Embryonic facial prominence (tissue), 1 donor: ENCODE data around the gene GAS6.
"Not testable (repeated sequence)": the region's sequence is repeated elsewhere in the genome, so short reads cannot be mapped to it uniquely, and the experiment has no call there.

Source experiments
- DNase-seq: peaks from one replicate; pipeline ENCODE4 v3.0.0-alpha.2; 2016; ENCODE audit errors: extremely low spot score

GAS6 gene

DNA sequence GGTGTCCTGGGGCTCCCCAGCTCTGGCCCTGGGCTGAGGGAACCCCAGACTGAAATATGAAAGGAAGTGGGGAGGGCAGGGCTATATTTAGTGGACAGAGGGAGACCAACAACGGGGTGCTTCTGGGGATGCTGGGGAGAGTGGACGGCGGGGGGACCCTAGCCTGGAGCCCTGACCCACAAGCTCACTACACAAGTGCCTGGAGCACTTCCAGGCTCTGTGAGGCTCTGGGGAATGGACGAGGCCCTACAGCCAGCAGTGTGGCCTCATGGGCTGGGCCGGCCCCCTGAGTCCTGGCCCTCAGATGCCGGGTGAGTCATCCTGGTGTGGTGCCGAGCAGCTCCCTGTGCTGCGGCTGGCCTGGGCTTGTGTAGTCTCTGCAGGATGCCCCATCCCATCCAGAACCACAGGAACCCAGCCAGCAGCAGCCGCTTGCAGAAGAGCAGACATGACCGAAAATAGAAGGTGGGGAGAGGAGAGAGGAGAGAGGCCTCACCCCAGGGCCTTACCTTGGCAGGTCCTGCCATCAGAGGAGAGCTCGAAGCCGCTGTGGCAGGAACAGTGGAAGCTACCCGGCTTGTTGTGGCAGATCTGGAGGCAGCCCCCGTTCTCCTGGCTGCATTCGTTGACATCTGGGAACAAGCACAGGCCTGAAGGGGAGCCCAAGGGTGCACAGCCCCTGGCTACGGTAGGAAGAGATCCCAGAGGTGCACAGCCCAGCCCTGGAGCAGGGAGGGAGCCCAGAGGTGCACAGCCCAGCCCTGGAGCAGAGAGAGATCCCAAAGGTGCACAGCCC is 26.1 kb downstream of the GAS6 start:
- DNase-seq = no peak

DNA sequence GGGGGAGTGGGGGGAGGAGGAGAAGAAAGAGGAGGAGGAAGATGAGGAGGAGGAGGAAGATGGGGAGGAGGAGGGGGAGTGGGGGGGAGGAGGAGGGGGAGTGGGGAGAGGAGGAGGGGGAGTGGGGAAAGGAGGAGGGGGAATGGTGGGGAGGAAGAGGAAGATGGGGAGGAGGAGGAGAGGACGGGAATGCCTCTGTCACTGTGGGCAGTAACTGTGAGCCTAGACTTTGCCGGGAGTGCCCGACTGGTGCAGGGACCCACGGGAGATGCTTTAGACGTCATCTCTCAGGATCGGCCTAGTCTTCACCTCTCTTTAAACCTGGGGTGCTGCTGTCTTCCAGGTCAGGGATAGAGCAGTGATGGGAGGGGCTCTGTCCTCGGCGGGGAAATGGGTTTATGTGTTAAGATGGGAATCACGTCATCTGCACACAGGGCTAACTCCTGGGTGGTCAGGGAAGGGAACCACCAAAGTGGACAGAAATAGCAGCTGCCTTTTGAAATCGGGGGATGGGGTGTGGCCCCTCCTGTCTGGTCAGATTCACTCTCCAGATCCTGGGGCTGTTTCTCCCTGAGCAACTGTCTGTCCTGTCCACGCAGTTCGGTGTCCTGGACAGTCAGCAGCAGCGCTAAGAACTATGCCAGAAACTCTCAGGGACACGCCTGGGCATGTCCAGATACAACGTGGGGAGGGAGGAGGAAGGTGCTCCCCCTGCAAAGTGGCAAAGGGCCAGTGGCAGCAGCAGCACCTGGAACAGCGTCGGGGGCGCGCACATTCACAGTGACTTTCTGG is 26.9 kb downstream of the GAS6 start:
- DNase-seq = no peak

DNA sequence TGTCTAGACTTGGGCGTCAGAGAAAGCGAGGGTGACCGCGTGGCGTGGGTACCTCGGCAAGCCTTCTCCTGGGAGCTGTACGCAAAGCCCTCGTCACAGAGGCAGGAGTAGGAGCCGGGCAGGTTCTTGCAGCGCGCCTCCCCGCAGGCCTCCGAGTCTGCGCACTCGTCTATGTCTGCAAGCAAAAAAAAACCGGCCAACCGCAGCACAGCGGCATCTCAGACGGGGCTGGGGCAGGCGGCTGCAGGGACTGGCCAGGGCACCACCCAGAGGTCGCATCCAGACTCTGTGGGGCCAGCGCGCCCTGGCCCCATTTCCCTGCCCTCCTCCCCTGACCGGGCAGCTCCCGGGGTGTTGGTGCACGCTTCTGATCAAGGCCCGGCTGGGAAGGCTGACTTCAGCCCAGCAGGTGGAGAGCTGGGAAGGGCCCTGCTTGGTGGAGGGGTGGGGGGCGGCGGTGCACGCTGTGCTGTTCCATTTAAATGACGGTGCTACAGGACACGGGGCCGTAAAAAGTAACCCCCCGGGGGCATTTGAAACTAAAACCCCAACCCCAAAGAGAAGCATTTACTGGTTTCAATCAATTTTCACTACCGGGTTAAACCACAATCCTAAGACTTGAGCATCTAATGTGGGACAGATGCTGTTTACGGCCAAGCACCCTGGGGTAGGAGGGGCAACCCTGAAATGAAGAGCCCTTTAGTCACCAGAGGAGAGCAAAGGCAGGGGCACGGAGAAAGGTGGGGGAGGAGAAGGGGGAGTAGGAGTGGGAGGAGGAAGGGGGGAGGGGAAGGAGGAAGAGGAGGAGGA is 28.2 kb downstream of the GAS6 start:
- DNase-seq = no peak

DNA sequence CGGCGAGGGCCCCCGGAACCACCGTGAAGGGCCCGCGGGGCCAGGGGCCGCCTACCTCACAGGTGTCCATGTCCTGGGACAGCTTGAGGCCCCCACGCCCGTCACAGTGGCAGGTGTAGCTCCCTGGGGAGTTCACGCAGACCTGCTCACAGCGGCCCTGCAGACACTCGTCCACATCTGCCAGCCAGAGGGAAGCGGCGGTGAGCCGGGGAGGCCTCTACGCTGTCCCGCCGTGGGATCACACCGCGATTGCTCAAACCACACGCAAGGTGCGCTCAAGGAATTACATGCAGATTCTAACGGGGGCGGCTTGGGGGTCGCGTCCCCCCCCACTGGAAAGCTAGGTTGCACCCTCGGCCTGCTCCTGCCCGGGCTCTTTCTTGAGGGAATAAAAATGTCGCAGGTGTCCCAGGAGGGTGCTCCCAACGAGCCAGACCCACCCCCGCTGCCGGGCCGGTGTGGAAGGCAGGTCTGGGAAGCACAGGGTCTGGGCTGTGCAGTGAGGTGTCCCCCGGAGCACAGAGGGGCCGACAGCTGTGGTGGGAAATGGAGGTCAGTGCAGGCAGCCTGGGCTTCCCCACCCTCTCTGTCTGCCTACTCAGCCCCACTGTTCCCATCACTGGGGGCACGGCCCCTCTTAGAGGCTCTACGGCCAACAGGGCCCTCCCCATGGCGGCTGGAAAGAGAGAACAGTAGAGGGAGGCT is 29.2 kb downstream of the GAS6 start:
- no peak for DNase-seq

DNA sequence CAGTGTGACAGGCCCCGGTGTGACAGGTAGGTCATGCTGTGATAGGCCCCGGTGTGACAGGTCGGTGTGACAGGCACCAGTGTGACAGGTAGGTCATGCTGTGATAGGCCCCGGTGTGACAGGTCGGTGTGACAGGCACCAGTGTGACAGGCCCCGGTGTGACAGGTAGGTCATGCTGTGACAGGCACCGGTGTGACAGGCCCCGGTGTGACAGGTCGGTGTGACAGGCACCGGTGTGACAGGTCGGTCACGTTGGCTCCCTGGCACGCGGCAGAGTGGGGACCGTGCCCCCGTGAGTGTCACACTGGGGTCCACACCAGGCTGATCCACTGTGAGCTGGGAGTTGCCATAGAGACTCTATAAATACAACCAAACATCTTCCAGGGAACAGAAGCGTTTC is 29.9 kb downstream of the GAS6 start:
- not testable (repeated sequence) for DNase-seq

DNA sequence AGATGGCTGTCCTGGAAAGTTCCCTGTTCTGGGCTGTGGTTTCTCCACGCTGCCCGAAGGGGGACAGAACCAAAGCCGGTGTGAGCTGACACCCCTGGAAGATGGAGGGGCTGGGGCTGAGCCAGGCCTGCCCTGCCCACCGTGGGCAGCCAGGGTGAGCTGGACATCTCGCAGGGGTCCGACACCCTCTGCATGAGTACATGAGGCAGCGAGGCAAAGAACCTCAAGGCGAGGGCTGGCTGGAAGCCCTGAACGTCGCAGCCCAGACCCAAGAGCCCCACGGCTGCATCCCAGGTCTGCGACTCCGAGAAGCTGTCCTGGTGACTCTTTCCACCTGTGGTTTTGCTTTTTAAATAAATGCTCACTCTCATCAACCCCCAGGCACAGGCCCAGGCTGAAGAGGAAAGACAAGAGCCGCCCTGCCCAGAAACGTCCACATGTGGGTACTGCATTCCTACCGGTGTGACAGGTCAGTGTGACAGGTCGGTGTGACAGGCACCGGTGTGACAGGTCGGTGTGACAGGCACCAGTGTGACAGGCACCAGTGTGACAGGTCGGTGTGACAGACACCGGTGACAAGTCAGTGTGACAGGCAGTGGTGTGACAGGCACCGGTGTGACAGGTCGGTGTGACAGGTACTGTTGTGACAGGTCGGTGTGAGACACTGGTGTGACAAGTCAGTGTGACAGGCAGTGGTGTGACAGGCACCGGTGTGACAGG is 30.6 kb downstream of the GAS6 start:
- DNase-seq = no peak

DNA sequence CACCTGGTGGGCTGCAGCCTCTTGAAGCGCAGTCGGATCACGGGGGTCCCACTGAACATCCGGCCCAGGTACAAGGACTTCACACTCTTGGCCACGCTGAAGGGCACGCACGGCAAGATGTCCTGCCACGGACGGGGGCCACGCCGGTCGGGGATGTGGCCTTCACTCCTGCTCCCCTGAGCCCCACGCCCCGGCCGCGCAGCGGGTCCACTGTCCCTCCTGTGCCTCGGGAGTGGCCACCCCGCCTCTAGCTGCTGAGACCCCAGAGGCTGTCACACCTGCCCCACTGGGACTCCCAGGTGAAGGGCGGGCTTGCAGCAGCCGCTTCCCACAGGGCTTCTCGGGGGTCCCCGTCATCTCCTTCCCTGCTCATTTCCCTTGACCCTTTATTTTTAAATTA is 31.2 kb downstream of the GAS6 start:
- DNase-seq = no peak

DNA sequence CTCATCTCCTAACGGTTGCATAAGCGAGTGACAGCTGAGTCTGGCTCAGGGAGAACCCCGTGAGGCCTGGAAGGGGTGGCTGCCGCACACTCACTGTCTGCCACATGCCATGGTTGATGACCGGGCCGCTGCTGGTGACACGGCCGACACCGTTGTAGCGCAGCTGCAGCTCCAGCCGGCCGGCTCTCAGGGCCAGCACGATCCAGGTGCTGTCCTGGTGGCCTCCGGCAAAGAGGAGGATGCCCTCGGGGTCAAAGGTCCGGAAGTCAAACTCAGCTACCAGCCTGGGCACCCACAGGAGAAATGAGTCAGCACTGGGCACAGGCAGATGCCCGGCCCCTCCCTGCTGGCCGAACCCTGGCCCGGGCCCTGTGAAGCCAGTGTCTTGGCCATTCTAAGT is 31.7 kb downstream of the GAS6 start:
- DNase-seq = no peak

DNA sequence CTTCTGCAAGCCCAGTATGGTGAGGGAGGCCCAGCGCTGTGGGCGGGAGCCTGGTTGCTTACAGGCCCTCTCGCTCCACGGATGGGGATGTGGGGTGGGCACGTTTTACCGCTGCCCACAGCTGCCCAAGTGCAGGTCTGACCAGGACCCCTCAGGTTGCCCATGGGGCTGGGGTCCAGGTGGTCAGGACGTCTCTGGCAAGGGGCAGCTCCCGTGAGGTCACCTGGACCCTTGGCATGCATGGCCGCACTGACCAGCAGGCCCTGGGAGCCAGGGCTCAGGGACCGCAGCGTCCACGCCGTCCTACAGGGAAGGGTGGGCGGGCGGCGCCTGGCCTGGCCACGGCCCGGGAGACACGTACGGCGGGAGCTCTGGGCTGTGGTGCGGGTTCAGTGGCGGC is 32.8 kb downstream of the GAS6 start:
- no peak for DNase-seq

DNA sequence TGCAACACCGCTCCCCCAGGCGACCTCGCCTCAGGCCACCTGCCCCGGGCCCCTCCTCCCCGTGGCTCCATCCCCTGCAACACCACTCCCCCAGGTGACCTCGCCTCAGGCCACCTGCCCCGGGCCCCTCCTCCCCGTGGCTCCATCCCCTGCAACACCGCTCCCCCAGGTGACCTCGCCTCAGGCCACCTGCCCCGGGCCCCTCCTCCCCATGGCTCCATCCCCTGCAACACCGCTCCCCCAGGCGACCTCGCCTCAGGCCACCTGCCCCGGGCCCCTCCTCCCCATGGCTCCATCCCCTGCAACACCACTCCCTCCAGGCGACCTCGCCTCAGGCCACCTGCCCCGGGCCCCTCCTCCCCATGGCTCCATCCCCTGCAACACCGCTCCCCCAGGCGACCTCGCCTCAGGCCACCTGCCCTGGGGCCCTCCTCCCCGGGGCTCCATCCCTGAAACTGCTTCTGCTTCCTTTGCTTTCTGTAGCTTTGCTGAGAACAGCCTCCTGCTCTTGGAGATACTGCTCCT is 33.4 kb downstream of the GAS6 start:
- not testable (repeated sequence) for DNase-seq

DNA sequence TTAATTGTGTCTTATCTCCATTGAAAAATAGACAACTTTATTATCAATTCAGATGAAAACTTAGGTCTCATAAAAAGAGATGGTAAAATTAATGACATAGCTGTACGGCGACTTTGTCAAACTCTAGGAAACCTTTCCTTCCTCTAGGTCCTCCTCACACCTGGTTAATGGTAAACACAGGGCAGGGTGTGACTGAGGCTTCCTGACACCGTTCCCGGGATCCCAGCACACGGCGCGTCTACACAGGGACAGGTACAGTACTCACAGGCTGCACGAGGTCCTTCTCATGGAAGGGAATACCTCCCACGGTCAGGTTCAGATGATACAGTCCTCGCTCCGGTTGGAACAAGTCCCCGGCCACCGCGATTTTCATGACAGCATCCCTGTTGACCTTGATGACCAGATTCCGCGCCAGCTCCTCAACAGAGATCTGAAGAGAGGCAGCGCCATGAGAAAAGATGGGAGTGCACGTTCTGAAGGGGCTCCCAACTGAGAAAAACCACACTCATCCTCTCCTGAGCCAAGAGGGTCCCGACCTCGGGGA is 35.5 kb downstream of the GAS6 start:
- no peak for DNase-seq

DNA sequence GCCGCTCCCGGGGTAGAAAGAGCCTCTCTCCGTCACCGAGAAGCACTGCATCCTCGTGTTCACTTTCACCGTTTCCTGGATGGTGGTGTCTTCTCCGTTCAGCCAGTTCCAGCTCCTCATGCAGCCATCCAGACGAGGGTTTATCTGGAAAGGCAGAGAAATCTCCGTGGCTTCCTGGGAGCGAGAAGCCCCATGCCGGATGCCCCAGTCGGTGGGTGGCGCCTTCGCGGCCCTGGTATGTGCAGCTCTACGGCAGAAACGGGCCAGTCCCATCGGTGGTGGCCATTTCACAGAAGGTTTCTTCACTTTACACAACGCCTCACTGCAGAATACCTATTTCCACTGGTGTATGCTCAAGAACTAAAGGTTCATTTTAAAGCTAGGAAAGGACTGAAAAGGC is 36.9 kb downstream of the GAS6 start:
- no peak for DNase-seq

DNA sequence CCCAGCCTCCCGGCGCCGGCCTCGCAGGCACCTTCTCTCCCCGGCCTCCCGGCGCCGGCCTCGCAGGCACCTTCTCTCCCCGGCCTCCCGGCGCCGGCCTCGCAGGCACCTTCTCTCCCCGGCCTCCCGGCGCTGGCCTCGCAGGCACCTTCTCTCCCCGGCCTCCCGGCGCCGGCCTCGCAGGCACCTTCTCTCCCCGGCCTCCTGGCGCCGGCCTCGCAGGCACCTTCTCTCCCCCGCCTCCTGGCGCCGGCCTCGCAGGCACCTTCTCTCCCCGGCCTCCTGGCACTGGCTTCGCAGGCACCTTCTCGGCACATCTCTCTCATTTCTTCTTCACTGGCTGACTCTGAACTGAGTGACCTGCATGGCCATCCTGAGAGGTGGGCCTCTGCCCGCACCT is 37.4 kb downstream of the GAS6 start:
- DNase-seq = not testable (repeated sequence)

DNA sequence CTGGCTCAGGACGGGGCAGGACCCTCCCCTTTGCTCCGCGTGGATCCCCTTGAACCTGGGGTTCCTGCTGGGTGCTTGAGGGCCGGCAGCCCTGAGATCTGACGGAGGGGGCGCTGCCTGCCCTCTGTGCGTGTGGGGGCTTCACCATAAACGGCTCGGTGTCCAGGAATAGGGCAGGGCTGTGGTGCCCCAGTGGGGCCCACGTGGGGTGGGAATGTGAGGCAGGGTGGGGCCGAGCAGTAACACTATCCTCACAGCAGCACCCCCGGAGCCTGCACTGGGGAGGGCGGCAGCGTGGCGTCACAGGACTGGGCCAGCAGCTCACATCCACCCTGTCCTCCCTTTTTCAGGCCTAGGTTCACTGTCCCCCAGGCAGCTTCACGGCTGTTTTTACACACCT is 38.0 kb downstream of the GAS6 start:
- DNase-seq = no peak

DNA sequence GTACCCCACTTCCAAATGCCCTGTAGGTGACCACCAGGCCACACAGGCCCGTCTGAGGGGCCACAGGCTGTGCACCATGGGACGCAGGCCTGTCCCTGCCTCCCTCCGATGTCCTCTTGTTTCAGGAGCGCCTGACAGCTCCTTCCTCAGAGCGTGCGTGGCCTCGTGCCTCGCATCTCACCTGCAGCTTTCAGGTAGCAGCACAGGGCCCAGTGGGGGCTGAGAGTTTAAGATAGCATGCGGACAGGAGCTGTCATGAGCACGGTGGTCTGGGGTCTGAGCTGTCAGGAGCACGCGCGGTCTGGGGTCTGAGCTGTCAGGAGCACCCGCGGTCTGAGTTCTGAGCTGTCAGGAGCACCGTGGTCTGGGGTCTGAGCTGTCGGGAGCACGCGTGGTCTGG is 40.1 kb downstream of the GAS6 start:
- no peak for DNase-seq

DNA sequence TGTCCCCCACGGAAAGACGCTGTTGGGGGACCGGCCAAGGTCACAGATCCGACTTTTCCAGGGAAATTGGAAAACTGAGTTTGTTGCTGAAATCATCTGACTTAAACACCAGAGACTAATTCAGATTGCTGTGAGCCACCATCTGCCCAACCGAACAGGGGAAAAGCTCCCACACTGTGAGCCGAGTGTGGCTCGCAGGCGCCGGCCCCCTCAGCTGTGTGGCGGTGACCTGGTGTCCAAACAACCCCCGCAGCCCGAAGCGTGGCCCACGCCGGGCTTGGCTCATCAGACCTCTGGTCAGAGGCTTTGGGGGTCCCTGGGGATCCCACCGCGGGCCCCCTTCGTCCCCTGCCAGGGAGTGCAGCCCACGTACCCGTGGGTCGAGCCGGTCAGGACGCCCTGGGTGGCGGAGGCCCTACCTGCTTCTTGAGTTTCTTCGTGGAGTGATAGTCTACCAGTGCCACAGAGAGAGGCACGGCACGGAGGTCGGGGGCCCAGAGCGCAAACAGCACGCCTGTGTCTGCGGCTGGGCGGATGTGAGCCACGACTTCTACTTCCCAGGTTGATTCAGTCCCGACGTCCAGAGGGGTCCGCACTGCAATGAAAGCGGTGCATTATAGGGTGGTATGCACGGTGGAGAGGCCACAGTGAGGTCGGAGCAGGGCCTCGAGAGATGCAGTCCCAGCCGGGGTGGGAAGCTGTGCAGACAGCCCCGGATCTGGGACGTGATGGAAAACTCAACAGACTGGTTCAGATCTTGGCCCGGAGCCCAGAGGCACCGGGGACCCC is 40.7 kb downstream of the GAS6 start:
- no peak for DNase-seq

DNA sequence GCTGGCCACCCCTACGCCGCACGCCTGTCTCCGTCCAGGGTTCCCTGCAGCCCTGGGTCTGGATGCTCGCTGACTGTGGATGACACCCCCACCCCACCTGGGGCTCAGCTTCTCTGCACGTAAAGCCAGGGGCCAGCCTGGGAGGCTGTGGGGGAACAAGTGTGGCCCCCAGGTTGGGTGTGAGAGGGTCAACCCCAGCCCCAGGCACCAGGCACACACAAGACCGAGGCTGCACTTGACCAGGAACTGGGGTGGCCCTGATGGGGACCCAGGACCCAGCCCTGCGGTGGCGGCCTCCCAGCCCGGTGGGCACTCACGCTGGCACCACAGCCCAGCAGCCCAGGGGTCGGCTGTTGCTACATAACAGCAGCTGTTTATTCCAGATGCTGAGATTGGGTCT is 41.6 kb downstream of the GAS6 start:
- no peak for DNase-seq

DNA sequence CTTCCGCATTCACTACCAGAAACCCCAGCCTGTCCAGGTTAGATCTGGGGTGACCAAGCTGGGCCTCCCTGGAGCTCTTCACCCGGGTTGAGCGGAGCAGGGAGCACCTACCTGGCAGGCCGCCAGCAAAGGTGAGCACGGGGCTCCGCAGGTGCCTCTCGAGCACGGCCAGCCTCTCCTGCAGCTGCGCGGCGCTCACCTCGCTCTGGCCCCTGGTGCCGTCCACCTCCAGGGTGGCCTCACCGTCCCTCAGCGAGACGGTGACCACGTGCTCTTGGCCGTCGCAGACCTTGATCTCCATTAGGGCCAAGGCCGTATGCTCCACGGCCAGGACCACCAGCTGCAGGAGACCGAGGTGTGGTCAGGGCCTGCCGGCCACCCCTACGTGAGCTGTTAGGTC is 42.0 kb downstream of the GAS6 start:
- DNase-seq = no peak

DNA sequence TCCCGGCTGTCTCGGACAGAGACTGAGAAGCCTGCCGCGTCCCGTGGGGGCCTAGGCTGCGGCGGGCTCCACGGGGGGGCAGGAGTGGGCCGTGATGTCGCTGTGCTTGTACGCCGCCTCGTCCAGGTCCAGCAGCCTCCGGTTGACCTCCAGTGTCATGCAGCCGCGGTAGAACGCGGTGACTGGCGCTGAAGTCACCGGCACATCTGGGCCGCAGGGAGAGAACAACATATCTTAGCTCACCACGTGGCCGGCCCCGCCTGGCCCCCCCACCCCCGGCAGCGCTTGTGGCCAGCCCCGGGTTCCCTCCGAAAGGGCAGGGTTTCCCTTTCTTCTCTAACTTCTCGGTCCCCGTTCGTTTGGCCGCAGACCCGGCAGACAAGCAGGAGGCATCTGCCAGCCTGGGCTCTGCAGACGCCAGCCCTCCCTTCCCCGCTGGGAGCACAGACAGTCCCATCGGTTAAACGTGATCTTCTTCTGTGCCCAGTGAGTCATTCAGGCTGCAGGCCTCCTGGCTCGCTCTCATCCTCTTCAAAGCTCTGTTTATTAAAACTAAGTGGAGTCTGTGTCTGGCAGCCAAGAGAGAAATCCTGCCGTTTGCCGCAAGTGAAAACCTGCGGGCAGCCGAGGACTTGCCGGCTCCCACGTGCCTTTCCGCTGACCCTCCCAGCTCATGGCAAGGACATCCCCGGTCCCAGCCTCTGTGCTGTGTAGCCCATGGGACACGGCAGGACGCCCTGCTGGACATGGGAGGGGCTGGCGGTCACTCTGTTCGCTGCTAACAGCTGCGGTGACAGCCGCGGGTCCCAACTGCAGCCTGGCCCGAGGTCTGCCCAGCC is 42.8 kb downstream of the GAS6 start:
- DNase-seq = no peak
